ENCODE measurements around the gene CFAP161.

DNA sequence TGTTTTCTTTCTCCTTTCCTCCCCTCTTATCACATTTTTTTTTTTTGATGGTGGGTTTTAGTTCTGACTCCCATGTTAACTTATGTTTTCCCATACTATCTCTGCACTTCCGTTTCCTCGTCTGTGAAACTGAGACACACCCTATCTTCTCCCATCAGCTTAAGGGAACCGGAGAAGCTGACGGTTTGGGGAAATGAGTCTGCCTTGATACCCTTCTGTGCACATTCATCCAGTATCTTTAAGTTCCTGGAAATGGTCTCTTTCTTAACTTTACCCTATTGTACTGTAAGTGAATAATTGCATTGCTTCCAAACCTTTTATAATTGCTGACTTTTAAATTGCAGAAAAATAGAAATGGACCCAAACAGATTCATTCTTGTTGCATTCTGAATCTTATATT is 26.2 kb upstream of the CFAP161 start:
- TF ChIP-seq, protein P1, sequence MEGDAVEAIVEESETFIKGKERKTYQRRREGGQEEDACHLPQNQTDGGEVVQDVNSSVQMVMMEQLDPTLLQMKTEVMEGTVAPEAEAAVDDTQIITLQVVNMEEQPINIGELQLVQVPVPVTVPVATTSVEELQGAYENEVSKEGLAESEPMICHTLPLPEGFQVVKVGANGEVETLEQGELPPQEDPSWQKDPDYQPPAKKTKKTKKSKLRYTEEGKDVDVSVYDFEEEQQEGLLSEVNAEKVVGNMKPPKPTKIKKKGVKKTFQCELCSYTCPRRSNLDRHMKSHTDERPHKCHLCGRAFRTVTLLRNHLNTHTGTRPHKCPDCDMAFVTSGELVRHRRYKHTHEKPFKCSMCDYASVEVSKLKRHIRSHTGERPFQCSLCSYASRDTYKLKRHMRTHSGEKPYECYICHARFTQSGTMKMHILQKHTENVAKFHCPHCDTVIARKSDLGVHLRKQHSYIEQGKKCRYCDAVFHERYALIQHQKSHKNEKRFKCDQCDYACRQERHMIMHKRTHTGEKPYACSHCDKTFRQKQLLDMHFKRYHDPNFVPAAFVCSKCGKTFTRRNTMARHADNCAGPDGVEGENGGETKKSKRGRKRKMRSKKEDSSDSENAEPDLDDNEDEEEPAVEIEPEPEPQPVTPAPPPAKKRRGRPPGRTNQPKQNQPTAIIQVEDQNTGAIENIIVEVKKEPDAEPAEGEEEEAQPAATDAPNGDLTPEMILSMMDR (IDR thresholded peaks at IDR 0.05): no peak
- no peak for TF ChIP-seq POLR2A (IDR thresholded peaks at IDR 0.05)

Measured in Peyer's patch (tissue), 4 donors.